Nephron progenitor cell (in vitro differentiated cells): Measurements from ENCODE around the gene IFNA21.
"Not testable (repeated sequence)": the region's sequence is repeated elsewhere in the genome, so short reads cannot be mapped to it uniquely, and the experiment has no call there.

Experiments used
- DNase-seq: peaks from one replicate; pipeline ENCODE4 v3.0.0; 2021
- H3K27ac Mint-ChIP-seq: 2 replicates; pipeline ENCODE4 v1.8.0; 2021; ENCODE audit warnings: mild to moderate bottlenecking, moderate library complexity, mixed read lengths
- H3K27me3 Mint-ChIP-seq: 2 replicates; pipeline ENCODE4 v1.8.0; 2021; ENCODE audit warnings: mild to moderate bottlenecking, low read depth, mixed read lengths; ENCODE audit not compliant: poor library complexity
- H3K36me3 Mint-ChIP-seq: 2 replicates; pipeline ENCODE4 v1.8.0; 2021; ENCODE audit warnings: low read depth, mixed read lengths
- H3K4me1 Mint-ChIP-seq: 2 replicates; pipeline ENCODE4 v1.8.0; 2021; ENCODE audit warnings: mixed read lengths
- H3K4me3 Mint-ChIP-seq: 2 replicates; pipeline ENCODE4 v1.8.0; 2021; ENCODE audit warnings: mild to moderate bottlenecking, moderate library complexity, mixed read lengths
- H3K9me3 Mint-ChIP-seq: 2 replicates; pipeline ENCODE4 v1.8.0; 2021; ENCODE audit warnings: mild to moderate bottlenecking, moderate library complexity, mixed read lengths
- CTCF ChIP-seq: fragments of 200-600 bp; sonication (generic); IDR thresholded peaks from 2 replicates; pipeline ENCODE4 v1.5.0; 2021; ENCODE audit warnings: antibody characterized with exemption

IFNA21 gene

GRCh38 chr9:21194867-21195776 lies 28.7 kb upstream of the IFNA21 start:
- not testable (repeated sequence) for H3K4me3 Mint-ChIP-seq, H3K36me3 Mint-ChIP-seq, H3K4me1 Mint-ChIP-seq, H3K9me3 Mint-ChIP-seq
- DNase-seq = peak; percentile 18
- peak; percentile 62 for TF ChIP-seq CTCF
- peak overlapping the region; percentile 64 for H3K27ac Mint-ChIP-seq
- peaks cover 16% of the 10 kb centered on the region for H3K27me3 Mint-ChIP-seq

- not testable (repeated sequence) for H3K4me1 Mint-ChIP-seq, H3K4me3 Mint-ChIP-seq, H3K27me3 Mint-ChIP-seq, DNase-seq, H3K27ac Mint-ChIP-seq, H3K9me3 Mint-ChIP-seq, H3K36me3 Mint-ChIP-seq
Observed at GRCh38 chr9:21187487-21187886, 21.0 kb upstream of the IFNA21 start, which contains the start of gene IFNA4. Gene IFNA4, minus strand, starts transcription at chr9:21187587. Its CDS starts 56 bp downstream, at chr9:21187531.

GRCh38 chr9:21182810-21183736 lies 16.6 kb upstream of the IFNA21 start:
- H3K36me3 Mint-ChIP-seq, H3K27ac Mint-ChIP-seq, DNase-seq, H3K4me1 Mint-ChIP-seq, H3K4me3 Mint-ChIP-seq, H3K9me3 Mint-ChIP-seq: not testable (repeated sequence)
- H3K27me3 Mint-ChIP-seq = peaks cover 13% of the 10 kb centered on the region
- TF ChIP-seq CTCF = peak; percentile 50

GRCh38 chr9:21174671-21175070 lies 8.2 kb upstream of the IFNA21 start:
- Mint-ChIP-seq H3K4me1 (no peaks in the 10 kb centered on the region), H3K27me3 (peaks cover 34% of the 10 kb centered on the region), H3K4me3 (no peak overlapping the region), H3K9me3 (no peaks in the 10 kb centered on the region), H3K27ac (no peak overlapping the region), H3K36me3 (no peaks in the 10 kb centered on the region)
- DNase-seq = no peak
- TF ChIP-seq CTCF = no peak

DNA sequence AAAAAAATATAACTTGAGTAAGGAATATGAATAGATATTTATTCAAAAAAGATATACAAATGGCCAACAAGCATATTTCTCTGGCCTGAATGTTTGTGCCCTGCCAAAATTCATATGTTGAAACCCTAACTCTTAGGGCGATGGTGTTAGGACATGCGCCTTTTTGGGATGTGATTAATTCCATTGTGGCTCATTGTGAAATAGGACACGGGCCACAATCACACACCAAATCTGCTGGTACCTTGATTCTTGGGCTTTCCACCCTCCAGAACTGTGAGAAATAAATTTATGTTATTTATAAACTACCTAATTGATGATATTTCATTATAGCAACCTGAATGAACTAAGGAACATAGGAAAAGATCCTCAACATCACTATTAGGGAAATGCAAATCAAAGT lies 5.7 kb upstream of the IFNA21 start:
- Mint-ChIP-seq H3K4me1 (no peaks in the 10 kb centered on the region), H3K9me3 (no peaks in the 10 kb centered on the region), H3K4me3 (no peak overlapping the region), H3K27me3 (peaks cover 30% of the 10 kb centered on the region), H3K27ac (no peak overlapping the region), H3K36me3 (no peaks in the 10 kb centered on the region)
- TF ChIP-seq CTCF = no peak
- DNase-seq = no peak

GRCh38 chr9:21171351-21171750 lies 4.9 kb upstream of the IFNA21 start:
- Mint-ChIP-seq H3K27me3 (peaks cover 26% of the 10 kb centered on the region), H3K27ac (no peak overlapping the region), H3K4me3 (no peak overlapping the region), H3K4me1 (no peaks in the 10 kb centered on the region), H3K9me3 (no peaks in the 10 kb centered on the region), H3K36me3 (no peaks in the 10 kb centered on the region)
- DNase-seq = no peak
- no peak for TF ChIP-seq CTCF
